SK-N-SH (cell line): Measurements from ENCODE around the gene EIF4H. TPM values are rescaled to one million over a fixed set of nuclear protein-coding genes. Genes with fewer than 3 reads are reported as not detected.

Experiments
- CTCF ChIA-PET: fragments of 300-600, 350-600 bp; formaldehyde crosslinking; extraction: SDS; loops from one replicate; lab custom pipeline; 2021; lab: Yijun Ruan, JAX
- POLR2A ChIA-PET: fragments of 350-600 bp; sonication (Branson Sonifier 250); formaldehyde crosslinking; extraction: SDS; loops from one replicate; lab custom pipeline; 2020; ENCODE audit warnings: antibody characterized with exemption, inconsistent platforms; lab: Yijun Ruan, JAX
- DNase-seq: peaks from one replicate; pipeline ENCODE4 v3.0.0; 2012
- H2AFZ ChIP-seq: fragments of 200-600 bp; sonication (generic); 2 replicates; pipeline ENCODE4 v1.8.1; 2016; ENCODE audit warnings: antibody characterized with exemption, mild to moderate bottlenecking, low read depth
- H3F3A ChIP-seq: fragments of 200-600 bp; sonication (generic); replicated peaks from 2 replicates; pipeline ENCODE3; 2016; ENCODE audit warnings: antibody characterized with exemption, mild to moderate bottlenecking; ENCODE audit not compliant: insufficient read depth
- H3K27ac ChIP-seq, 2 experiments: fragments of 200-500 bp in 1 of 2; fragments of 200-600 bp in 1 of 2; sonication (Bioruptor generic) in 1 of 2; sonication (generic), shearing (Covaris generic) in 1 of 2; 2 replicates each; pipeline versions ENCODE4 v1.5.1 to v1.6.1; 2014 to 2016; ENCODE audit warnings: low read depth in 2 of 2, inconsistent platforms in 1 of 2, low read length in 1 of 2, mild to moderate bottlenecking in 1 of 2, mixed read lengths in 1 of 2
- H3K27me3 ChIP-seq: fragments of 200-600 bp; sonication (generic), shearing (Covaris generic); 2 replicates; pipeline ENCODE4 v1.6.1; 2016; ENCODE audit warnings: mixed run types; ENCODE audit not compliant: insufficient read depth
- H3K36me3 ChIP-seq, 2 experiments: fragments of 200-500 bp in 1 of 2; fragments of 200-600 bp in 1 of 2; sonication (Bioruptor generic) in 1 of 2; sonication (generic) in 1 of 2; replicated peaks in 1 of 2; 2 replicates each; pipeline versions ENCODE3 to v1.5.1; 2014 to 2016; ENCODE audit warnings: low read length in 1 of 2, mild to moderate bottlenecking in 1 of 2; ENCODE audit not compliant: insufficient read depth in 2 of 2, control insufficient read depth in 1 of 2
- H3K4me1 ChIP-seq, 2 experiments: fragments of 200-500 bp in 1 of 2; fragments of 200-600 bp in 1 of 2; sonication (Bioruptor generic) in 1 of 2; sonication (generic), shearing (Covaris generic) in 1 of 2; 2 replicates each; pipeline versions ENCODE4 v1.5.1 to v1.6.1; 2014 to 2016; ENCODE audit warnings: low read depth in 1 of 2, low read length in 1 of 2, mixed run types in 1 of 2; ENCODE audit not compliant: insufficient read depth in 2 of 2, control insufficient read depth in 1 of 2
- H3K4me2 ChIP-seq: fragments of 200-600 bp; sonication (generic), shearing (Covaris generic); 2 replicates; pipeline ENCODE4 v1.6.1; 2017; ENCODE audit warnings: mixed run types
- H3K4me3 ChIP-seq, 2 experiments: fragments of 200-500 bp in 1 of 2; fragments of 200-600 bp in 1 of 2; sonication (Bioruptor generic) in 1 of 2; sonication (generic), shearing (Covaris generic) in 1 of 2; 2 replicates each; pipeline versions ENCODE4 v1.5.1 to v1.8.1; 2014 to 2016; ENCODE audit warnings: low read depth in 2 of 2, inconsistent platforms in 1 of 2, low read length in 1 of 2, mild to moderate bottlenecking in 1 of 2, mixed read lengths in 1 of 2, moderate library complexity in 1 of 2
- H3K79me2 ChIP-seq: fragments of 200-600 bp; sonication (generic); 2 replicates; pipeline ENCODE4 v1.8.1; 2017; ENCODE audit warnings: mild to moderate bottlenecking; ENCODE audit not compliant: insufficient read depth
- H3K9ac ChIP-seq: fragments of 200-600 bp; sonication (generic); 2 replicates; pipeline ENCODE4 v1.6.1; 2017; ENCODE audit warnings: mixed run types
- H3K9me2 ChIP-seq: fragments of 200-600 bp; sonication (generic); 2 replicates; pipeline ENCODE4 v1.6.1; 2017; ENCODE audit warnings: mixed run types
- H3K9me3 ChIP-seq: fragments of 200-600 bp; sonication (generic); 2 replicates; pipeline ENCODE4 v1.6.1; 2017; ENCODE audit warnings: mixed run types, mild to moderate bottlenecking, moderate library complexity
- H4K20me1 ChIP-seq: fragments of 200-600 bp; sonication (generic); 2 replicates; pipeline ENCODE4 v1.6.1; 2017; ENCODE audit warnings: mild to moderate bottlenecking, mixed run types; ENCODE audit not compliant: insufficient read depth
- ELF1 ChIP-seq: IDR thresholded peaks from 2 replicates; pipeline ENCODE4 v1.4.0; 2012
- EP300 ChIP-seq, 2 experiments: IDR thresholded peaks; 2 replicates each; pipeline versions ENCODE4 v1.4.0 to v1.6.1; 2012; ENCODE audit warnings: borderline replicate concordance in 1 of 2, low read depth in 1 of 2, low read length in 1 of 2
- FOXM1 ChIP-seq: IDR thresholded peaks from 2 replicates; pipeline ENCODE4 v1.4.0; 2012; ENCODE audit warnings: low read depth, mild to moderate bottlenecking
- GABPA ChIP-seq: IDR thresholded peaks from 2 replicates; pipeline ENCODE4 v1.4.0; 2012; ENCODE audit warnings: low read depth, mild to moderate bottlenecking
- GATA2 ChIP-seq: sonication (generic); formaldehyde crosslinking; IDR thresholded peaks from 2 replicates; pipeline ENCODE4 v1.5.0; 2020; ENCODE audit warnings: mild to moderate bottlenecking, missing genetic modification reagents
- MXI1 ChIP-seq: IDR thresholded peaks from 2 replicates; pipeline ENCODE4 v1.6.1; 2012; ENCODE audit warnings: mild to moderate bottlenecking, low read depth, low read length, improper control_type of control experiment
- NFIC ChIP-seq: IDR thresholded peaks from 2 replicates; pipeline ENCODE4 v1.4.0; 2012; ENCODE audit warnings: borderline replicate concordance
- NRF1 ChIP-seq: IDR thresholded peaks from 2 replicates; pipeline ENCODE4 v1.6.1; 2012; ENCODE audit warnings: low read depth, mild to moderate bottlenecking, low read length
- POLR2AphosphoS5 ChIP-seq: IDR thresholded peaks from 2 replicates; pipeline ENCODE4 v1.6.1; 2012; ENCODE audit warnings: low read depth, low read length
- RCOR1 ChIP-seq: fragments of 150-350 bp; IDR thresholded peaks from 2 replicates; pipeline ENCODE4 v1.6.1; 2017; ENCODE audit warnings: antibody characterized with exemption, low read length
- RFX5 ChIP-seq: IDR thresholded peaks from 2 replicates; pipeline ENCODE4 v1.6.1; 2012; ENCODE audit warnings: mild to moderate bottlenecking, improper control_type of control experiment, low read length
- SIN3A ChIP-seq: IDR thresholded peaks from 2 replicates; pipeline ENCODE4 v1.6.1; 2012; ENCODE audit warnings: low read depth, mild to moderate bottlenecking, low read length, moderate library complexity, borderline replicate concordance
- SMC3 ChIP-seq: IDR thresholded peaks from 2 replicates; pipeline ENCODE4 v1.6.1; 2012; ENCODE audit warnings: low read depth, low read length, improper control_type of control experiment
- TAF1 ChIP-seq: IDR thresholded peaks from 2 replicates; pipeline ENCODE4 v1.6.1; 2012; ENCODE audit warnings: low read depth, mild to moderate bottlenecking, low read length, moderate library complexity, borderline replicate concordance
- TEAD4 ChIP-seq: IDR thresholded peaks from 2 replicates; pipeline ENCODE4 v1.4.0; 2012; ENCODE audit warnings: mild to moderate bottlenecking, borderline replicate concordance; ENCODE audit not compliant: insufficient read depth
- YY1 ChIP-seq: IDR thresholded peaks from 2 replicates; pipeline ENCODE4 v1.4.0; 2012; ENCODE audit warnings: low read depth, mild to moderate bottlenecking
- WGBS: methylation state at CpG from one replicate; pipeline ENCODE4 v1.1.6; 2017; ENCODE audit warnings: low lambda C conversion rate; 5-methylcytosine and 5-hydroxymethylcytosine counted together
- polyA plus RNA-seq, 3 experiments: library from polyadenylated mRNA; depleted of rRNA; stranded (reverse); fragments of >200 nt; gene quantifications; 2 replicates each; pipeline ENCODE4 v1.2.3, GENCODE V29; 2012
- TF ChIP-seq, protein P1 (sequence below): fragments of 150-350 bp; IDR thresholded peaks from 2 replicates; pipeline ENCODE4 v1.6.1; 2016; ENCODE audit warnings: mild to moderate bottlenecking, low read depth, low read length
- TF ChIP-seq, protein P2 (sequence below): IDR thresholded peaks from 2 replicates; pipeline ENCODE4; 2012
- TF ChIP-seq, protein P3 (sequence below): fragments of 200-600 bp; sonication (generic); IDR thresholded peaks from 2 replicates; pipeline ENCODE4 v1.6.1; 2017; ENCODE audit warnings: antibody characterized with exemption, mild to moderate bottlenecking, moderate library complexity
- TF ChIP-seq, protein P4 (sequence below): IDR thresholded peaks from 2 replicates; pipeline ENCODE4 v1.4.0; 2012; ENCODE audit warnings: low read depth, borderline replicate concordance
- TF ChIP-seq, protein P5 (sequence below): fragments of 150-350 bp; IDR thresholded peaks from 2 replicates; pipeline ENCODE4 v1.6.1; 2017; ENCODE audit warnings: antibody characterized with exemption, low read length, low read depth, borderline replicate concordance
- TF ChIP-seq, protein P6 (sequence below): IDR thresholded peaks from 2 replicates; pipeline ENCODE4 v1.4.0; 2012; ENCODE audit warnings: low read depth, borderline replicate concordance
- TF ChIP-seq, protein P7 (sequence below): IDR thresholded peaks from 2 replicates; pipeline ENCODE4 v1.4.0; 2012; ENCODE audit warnings: low read depth

EIF4H gene
- 443 and 468 TPM in 2 replicates for polyA plus RNA-seq (2012; rRNA removed)
- 373 and 432 TPM in 2 replicates for polyA plus RNA-seq (2012; cell fraction: cytosol; rRNA removed)
- 258 and 306 TPM in 2 replicates for polyA plus RNA-seq (2012; cell fraction: nucleus; rRNA removed)

DNA sequence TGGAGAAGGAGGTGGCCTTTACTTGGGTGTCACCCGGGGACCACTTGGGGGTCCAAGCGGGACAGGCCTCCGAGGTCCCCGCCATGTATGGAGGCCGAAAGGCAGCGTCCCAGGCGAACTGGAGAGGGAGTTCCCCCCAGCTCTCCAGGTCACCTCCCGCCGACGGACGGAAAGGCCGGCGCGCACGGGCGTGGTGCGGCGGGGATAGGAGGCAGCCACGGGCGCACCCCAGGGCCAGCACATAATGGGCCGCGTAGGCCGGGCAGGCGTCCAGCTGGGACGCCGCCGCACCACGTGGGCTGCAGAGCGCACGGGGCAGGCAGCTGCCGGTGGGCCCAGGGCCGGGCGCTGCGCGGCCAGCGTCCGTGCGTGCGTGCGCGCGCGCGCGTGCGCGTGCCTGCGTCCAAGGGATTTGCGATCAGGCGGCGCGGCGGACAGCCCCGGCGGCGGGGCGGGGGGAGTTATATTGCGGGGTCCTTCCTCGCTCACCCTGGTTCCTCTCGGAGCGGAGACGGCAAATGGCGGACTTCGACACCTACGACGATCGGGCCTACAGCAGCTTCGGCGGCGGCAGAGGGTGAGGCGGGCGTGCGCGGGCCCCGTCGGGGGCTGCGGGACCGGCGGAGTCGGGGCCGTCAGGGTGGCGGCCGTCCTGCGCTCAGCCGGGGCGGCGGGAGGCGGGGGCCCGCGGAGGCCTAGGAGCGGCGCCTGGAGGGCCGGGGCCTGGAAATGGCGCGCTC, at the start of gene EIF4H:
TSS of gene EIF4H (plus strand) at position 491 of the 740 bp plus-strand sequence. CDS start at position 519, 28 bp downstream.
- H3K4me1 ChIP-seq, result peaks cover 11 to 24% of the 10 kb centered on the region in 2 experiments; a peak in 3 of 4 replicates
- peaks cover 45% of the 10 kb centered on the region for H4K20me1 ChIP-seq
- H3K4me2 ChIP-seq, result peak within 1 kb of the TSS; percentile 95
- peak within 1 kb of the TSS; percentile 76 to 84 for H3K27ac ChIP-seq
- peak within 1 kb of the TSS; percentile 95 for H3K9ac ChIP-seq
- peak within 1 kb of the TSS; percentile 90 for H2AFZ ChIP-seq
- no peaks in the 10 kb centered on the region for H3K9me2 ChIP-seq
- no peaks in the 10 kb centered on the region for H3K27me3 ChIP-seq
- ChIA-PET CTCF (interaction anchor here (0.6 to 1.3 kb wide), 6 partner anchors 34 to 476 kb away, joined by 3 to 4 read pairs (median 3); no protein-coding TSS in a partner anchor), POLR2A (interaction anchor here (0.6 to 3.2 kb wide), 21 partner anchors 9 to 550 kb away, joined by 3 to 16 read pairs (median 4); partner anchors contain the start of genes LIMK1 and MLXIPL)
- H3K4me3 ChIP-seq, result peak within 1 kb of the TSS; percentile 72 to 88
- H3K9me3 ChIP-seq, result no peaks in the 10 kb centered on the region
- DNase-seq, result peak; percentile 100
- H3K36me3 ChIP-seq, result peaks cover 23 to 32% of the 10 kb centered on the region in 2 experiments
- H3K79me2 ChIP-seq, result peaks cover 57% of the 10 kb centered on the region
- H3F3A ChIP-seq, result peaks cover 6% of the 10 kb centered on the region
- 3% methylated on average over 11 of the region's 95 CpGs for WGBS
- TF ChIP-seq, protein P1, sequence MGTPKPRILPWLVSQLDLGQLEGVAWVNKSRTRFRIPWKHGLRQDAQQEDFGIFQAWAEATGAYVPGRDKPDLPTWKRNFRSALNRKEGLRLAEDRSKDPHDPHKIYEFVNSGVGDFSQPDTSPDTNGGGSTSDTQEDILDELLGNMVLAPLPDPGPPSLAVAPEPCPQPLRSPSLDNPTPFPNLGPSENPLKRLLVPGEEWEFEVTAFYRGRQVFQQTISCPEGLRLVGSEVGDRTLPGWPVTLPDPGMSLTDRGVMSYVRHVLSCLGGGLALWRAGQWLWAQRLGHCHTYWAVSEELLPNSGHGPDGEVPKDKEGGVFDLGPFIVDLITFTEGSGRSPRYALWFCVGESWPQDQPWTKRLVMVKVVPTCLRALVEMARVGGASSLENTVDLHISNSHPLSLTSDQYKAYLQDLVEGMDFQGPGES, result no peak
- peak; percentile 26; the same call in 1 of the 2 replicates for TF ChIP-seq RCOR1
- peak in 1 of 2 experiments; percentile 38; a peak in 1 of 4 replicates for TF ChIP-seq EP300 (IDR thresholded peaks at IDR 0.05; ENCODE audit: borderline replicate concordance in 1 of 2, low read depth in 1 of 2, low read length in 1 of 2)
- peak; percentile 18; the same call in 1 of the 2 replicates for TF ChIP-seq SMC3
- TF ChIP-seq, protein P2, sequence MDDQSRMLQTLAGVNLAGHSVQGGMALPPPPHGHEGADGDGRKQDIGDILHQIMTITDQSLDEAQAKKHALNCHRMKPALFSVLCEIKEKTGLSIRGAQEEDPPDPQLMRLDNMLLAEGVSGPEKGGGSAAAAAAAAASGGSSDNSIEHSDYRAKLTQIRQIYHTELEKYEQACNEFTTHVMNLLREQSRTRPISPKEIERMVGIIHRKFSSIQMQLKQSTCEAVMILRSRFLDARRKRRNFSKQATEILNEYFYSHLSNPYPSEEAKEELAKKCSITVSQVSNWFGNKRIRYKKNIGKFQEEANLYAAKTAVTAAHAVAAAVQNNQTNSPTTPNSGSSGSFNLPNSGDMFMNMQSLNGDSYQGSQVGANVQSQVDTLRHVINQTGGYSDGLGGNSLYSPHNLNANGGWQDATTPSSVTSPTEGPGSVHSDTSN, result no peak
- TF ChIP-seq, protein P3, sequence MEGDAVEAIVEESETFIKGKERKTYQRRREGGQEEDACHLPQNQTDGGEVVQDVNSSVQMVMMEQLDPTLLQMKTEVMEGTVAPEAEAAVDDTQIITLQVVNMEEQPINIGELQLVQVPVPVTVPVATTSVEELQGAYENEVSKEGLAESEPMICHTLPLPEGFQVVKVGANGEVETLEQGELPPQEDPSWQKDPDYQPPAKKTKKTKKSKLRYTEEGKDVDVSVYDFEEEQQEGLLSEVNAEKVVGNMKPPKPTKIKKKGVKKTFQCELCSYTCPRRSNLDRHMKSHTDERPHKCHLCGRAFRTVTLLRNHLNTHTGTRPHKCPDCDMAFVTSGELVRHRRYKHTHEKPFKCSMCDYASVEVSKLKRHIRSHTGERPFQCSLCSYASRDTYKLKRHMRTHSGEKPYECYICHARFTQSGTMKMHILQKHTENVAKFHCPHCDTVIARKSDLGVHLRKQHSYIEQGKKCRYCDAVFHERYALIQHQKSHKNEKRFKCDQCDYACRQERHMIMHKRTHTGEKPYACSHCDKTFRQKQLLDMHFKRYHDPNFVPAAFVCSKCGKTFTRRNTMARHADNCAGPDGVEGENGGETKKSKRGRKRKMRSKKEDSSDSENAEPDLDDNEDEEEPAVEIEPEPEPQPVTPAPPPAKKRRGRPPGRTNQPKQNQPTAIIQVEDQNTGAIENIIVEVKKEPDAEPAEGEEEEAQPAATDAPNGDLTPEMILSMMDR, result no peak
- TF ChIP-seq, protein P4, sequence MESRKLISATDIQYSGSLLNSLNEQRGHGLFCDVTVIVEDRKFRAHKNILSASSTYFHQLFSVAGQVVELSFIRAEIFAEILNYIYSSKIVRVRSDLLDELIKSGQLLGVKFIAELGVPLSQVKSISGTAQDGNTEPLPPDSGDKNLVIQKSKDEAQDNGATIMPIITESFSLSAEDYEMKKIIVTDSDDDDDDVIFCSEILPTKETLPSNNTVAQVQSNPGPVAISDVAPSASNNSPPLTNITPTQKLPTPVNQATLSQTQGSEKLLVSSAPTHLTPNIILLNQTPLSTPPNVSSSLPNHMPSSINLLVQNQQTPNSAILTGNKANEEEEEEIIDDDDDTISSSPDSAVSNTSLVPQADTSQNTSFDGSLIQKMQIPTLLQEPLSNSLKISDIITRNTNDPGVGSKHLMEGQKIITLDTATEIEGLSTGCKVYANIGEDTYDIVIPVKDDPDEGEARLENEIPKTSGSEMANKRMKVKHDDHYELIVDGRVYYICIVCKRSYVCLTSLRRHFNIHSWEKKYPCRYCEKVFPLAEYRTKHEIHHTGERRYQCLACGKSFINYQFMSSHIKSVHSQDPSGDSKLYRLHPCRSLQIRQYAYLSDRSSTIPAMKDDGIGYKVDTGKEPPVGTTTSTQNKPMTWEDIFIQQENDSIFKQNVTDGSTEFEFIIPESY, result no peak; the same call in 1 of the 2 replicates
- TF ChIP-seq MXI1, result peak; percentile 99
- TF ChIP-seq TAF1, result peak; percentile 84
- TF ChIP-seq, protein P5, sequence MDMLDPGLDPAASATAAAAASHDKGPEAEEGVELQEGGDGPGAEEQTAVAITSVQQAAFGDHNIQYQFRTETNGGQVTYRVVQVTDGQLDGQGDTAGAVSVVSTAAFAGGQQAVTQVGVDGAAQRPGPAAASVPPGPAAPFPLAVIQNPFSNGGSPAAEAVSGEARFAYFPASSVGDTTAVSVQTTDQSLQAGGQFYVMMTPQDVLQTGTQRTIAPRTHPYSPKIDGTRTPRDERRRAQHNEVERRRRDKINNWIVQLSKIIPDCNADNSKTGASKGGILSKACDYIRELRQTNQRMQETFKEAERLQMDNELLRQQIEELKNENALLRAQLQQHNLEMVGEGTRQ, result no peak; the same call in 1 of the 2 replicates
- peak; percentile 82 for TF ChIP-seq NFIC
- TF ChIP-seq, protein P6, sequence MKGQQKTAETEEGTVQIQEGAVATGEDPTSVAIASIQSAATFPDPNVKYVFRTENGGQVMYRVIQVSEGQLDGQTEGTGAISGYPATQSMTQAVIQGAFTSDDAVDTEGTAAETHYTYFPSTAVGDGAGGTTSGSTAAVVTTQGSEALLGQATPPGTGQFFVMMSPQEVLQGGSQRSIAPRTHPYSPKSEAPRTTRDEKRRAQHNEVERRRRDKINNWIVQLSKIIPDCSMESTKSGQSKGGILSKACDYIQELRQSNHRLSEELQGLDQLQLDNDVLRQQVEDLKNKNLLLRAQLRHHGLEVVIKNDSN, result peak; percentile 92
- TF ChIP-seq RFX5, result no peak
- peak; percentile 88 for TF ChIP-seq POLR2AphosphoS5
- TF ChIP-seq FOXM1, result no peak
- TF ChIP-seq TEAD4, result no peak; the same call in 1 of the 2 replicates
- peak; percentile 90 for TF ChIP-seq NRF1
- TF ChIP-seq GATA2, result no peak
- TF ChIP-seq ELF1, result no peak
- no peak for TF ChIP-seq SIN3A
- TF ChIP-seq GABPA, result no peak
- TF ChIP-seq, protein P7, sequence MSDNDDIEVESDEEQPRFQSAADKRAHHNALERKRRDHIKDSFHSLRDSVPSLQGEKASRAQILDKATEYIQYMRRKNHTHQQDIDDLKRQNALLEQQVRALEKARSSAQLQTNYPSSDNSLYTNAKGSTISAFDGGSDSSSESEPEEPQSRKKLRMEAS, result peak; percentile 95
- TF ChIP-seq YY1, result peak; percentile 85
